Measurements from ENCODE around the gene HS6ST3.

Gene HS6ST3

DNA sequence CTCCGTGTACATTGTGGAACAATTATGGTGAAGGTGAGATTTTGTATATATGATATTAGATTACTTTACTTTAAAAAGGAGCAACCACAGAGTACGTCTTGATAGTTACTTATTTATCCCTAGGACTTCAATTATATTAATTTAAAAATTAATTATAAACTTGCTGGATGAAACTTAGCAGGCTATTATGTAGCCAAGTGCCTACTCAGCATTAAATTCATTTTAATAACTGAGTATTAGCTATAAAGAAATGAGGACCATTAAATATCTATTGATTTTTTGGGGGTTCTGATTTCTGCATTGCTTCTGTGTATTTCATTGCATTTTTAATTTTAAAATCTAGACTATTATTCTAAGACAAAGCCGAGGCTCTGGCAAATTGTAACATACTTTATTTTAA is 109.4 kb downstream of the HS6ST3 start:
- DNase-seq (ENCODE audit: low spot score), result no peak

DNA sequence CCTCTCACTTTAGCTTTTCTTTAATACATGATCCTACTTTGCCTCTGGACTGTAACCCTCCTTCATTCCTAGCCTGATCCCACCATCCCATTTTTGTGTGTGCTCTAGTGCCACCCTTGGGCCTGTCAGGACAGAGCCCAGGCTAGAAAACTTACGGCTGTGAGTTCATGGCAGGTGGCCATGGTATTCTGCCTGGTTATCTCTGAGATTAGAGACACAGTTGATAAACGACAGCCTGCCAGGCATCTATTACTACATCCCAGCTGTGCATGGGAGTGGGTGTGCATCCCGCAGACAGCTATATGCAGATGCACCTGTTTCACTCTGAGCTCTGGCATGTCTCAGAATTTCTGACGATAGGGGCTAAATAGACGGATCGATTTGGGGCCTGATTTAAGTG is 110.9 kb downstream of the HS6ST3 start:
- DNase-seq (ENCODE audit: low spot score), result no peak

DNA sequence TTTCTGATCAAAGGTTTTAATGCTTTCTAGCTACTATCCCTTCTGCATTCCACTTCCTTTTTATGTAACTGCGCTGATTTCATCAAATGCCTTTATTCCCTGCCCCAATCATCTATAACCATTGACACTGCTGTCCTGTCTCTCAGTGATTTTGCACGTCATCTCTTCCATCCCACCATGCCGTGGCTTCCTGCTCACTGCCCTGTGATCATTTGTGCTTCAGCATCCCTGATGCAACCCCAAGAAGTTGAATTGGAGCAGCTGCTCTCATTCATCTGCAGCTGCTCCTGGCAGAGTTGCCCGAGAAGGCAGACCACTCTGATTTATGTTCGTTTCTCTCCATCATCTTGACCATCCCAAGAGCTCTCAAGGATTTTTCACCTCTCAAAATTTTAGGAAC is 112.4 kb downstream of the HS6ST3 start:
- DNase-seq (ENCODE audit: low spot score), result no peak

DNA sequence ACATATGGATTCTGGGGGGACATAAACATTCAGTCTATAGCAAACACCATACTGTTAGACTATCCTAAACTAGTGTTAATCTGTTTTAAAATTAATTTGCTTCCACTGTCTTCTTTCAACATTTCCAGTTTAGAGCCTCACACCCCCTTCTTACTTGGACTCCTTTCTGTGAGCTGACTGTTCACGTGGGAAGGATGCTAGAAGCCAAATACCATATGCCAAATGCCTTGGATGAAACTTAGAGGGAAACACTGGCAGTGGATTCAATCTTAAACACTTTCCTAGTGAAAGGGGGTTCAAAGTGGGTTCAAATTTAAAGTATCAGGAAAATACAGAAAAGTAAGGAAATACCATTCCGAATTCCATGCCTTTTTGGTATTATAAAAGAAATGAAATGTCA is 113.6 kb downstream of the HS6ST3 start:
- no peak for DNase-seq (ENCODE audit: low spot score)

DNA sequence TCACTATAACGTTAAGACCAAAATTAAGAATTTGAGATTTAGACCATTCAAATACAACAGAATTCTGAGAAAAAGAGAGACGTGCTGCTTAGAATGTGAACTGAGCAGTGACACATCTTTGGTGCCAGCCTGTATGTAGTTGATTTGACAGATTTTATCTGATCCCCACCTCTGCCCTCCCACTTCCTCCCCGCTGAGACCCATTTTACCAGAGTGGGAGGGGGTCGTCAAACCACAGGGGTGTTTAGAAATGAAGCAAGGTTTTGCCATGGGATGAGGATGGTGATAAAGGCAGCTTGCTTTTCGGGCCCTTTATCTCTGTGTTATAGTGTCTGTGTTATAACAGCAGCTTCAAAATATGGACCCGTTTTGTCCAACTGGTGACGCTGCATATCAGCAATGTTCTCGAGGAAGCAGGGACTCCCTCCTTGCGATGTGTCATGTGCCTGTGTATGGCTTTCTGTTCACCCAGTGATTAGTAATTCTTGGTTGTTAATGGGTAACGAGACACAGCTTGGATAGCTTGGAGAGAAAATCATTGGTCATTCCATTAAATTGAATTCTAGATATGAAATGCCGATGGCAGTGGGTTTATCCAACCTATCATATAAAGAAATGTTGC is 125.0 kb downstream of the HS6ST3 start:
- DNase-seq (ENCODE audit: low spot score), result no peak

DNA sequence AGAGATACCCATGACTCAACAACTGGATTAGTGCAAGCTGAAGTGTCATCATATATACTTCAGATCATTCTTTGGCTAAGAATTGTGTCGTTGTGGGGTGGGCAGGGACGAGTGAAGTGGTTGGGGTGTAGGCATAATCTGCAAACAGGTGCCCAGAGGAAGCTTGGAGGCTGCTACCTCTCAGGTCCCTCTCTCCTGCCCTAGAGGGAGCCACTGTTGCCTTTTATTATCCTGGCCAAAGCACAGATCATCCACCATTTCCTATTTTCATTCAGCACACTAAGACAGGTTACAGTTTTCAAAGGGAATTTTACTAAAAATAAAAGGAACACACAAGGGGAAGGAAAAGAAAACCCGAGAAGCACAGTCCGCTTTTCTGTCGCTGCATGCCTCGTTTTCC is 126.6 kb downstream of the HS6ST3 start:
- DNase-seq (ENCODE audit: low spot score), result no peak

DNA sequence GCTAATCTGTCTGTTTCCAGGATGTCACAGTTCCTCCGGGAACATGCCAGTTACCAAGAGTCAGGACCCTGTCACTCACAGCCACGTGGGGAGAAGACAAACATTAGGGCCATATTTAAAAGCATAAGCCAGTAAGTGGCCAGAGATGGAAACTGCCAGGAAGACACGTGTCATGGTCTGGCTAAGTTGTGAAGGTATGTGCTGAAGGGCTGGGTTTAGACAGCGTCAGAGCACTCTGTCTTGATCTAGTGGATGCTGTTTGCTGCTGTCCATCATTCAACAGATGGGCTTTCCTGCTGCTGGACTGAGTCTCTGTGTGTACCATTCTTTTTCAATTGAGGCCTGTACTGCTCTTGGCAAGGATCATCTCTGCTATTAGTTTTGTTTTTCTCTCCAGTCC is 128.6 kb downstream of the HS6ST3 start:
- no peak for DNase-seq (ENCODE audit: low spot score)

DNA sequence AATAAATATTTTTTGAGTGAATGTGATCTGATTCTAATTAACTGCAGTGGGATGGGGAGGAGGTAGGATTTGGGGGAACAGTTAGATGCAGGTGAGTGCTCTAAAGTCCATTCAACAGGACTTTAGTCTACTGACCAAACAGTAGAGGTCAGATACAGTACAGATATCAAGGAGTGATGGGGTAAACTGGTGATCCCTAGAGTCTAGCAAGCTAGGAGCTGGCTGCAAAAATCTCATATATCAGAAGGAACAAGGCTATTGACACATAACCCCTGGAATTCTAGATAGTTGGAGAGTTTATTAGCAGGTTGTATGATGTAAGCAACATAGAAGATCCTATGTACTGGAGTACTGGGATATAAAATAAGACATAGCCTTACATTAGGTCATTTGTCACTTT is 131.6 kb downstream of the HS6ST3 start:
- DNase-seq (ENCODE audit: low spot score), result no peak

DNA sequence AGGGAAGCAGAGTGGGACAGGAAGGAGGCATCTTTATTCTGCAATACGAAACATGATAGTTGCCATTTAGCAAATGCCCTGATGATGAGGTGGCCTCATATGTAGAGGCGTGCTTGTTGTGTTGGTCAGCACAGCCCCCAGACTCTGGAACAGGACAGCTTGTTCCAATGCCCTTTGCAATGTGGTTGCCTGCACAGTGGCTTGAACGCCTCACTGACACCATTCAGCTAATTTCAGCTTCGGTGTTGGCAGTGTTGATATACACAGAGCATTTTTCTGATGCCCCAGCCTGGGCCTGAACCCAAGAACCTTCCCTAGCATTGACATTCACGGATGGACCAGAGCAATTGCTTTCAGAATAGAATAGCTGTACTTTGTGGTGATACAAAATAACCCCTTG is 133.3 kb downstream of the HS6ST3 start:
- DNase-seq (ENCODE audit: low spot score), result no peak

DNA sequence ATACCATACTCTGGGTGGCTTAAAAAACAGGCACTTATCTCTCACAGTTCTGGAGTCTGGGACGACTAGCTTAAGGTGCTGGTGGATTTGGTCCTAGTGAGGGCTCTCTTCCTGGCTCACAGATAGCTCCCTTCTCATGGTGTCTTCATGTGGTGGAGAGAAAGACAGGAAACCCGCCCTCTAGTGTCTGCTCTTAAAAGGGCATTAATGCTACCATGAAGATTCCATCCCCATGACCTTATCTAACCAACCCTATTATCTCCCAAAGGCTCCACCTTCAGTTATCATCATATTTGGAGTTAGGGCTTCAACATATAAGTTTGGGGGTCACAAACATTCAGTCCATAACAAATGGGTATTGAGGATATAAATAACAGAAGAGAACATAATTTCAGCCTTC is 139.4 kb downstream of the HS6ST3 start:
- DNase-seq (ENCODE audit: low spot score), result no peak

DNA sequence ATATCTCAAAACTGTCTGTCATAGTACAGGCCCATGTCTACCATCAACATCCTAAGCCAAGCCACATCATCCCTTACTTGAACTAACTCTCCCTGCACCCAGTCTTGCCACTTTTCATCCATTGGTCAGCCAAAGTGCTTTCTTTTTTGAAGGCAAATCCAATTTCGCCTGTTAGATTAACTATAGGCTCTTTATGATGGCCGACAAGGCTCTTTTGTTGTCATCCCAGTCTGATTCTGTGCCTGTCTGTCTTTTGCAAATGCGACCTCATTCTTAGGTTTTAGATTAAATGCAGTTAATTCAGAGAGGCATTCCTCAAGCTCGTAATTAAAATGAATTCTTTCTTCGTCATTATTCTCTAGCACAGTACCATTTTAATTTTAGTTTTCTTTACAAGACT is 148.3 kb downstream of the HS6ST3 start:
- DNase-seq (ENCODE audit: low spot score), result no peak

DNA sequence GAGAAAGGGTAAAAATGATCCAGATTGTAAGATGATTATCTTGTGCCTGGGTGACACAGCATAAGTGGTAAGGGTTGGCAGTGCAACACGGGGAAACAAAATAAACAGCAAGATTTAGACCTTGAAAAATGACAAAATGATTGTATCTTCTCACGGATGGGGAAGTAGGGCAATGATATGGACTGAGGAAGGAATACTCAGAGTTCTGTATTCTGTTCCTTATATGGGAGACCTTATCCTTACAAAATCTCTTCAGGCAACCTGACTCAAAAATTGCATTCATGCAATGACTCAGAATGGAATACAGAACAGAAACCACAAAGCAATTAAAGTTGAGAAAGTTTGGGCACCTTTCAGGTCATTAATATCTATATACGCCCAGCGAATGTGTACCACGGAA is 149.0 kb downstream of the HS6ST3 start:
- DNase-seq (ENCODE audit: low spot score), result no peak

DNA sequence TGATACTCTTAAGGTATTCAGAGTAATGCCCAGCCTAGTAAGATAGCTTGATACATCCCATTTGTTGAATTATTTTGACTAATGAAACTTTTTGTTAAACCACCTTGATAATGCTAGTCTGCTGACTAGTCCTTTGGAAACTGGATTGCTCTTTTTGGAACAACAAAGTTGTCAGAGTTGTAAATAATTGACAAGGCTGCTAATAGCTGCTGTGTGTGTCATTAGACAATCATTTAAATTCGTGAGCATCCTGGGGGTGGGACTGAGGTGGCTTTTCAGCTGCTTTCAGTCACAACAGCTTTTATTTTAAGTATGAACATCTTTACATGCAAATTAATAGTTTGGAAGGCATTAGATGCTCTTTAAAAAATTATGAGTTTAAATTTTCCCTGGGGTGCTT is 153.5 kb downstream of the HS6ST3 start:
- DNase-seq (ENCODE audit: low spot score), result no peak

DNA sequence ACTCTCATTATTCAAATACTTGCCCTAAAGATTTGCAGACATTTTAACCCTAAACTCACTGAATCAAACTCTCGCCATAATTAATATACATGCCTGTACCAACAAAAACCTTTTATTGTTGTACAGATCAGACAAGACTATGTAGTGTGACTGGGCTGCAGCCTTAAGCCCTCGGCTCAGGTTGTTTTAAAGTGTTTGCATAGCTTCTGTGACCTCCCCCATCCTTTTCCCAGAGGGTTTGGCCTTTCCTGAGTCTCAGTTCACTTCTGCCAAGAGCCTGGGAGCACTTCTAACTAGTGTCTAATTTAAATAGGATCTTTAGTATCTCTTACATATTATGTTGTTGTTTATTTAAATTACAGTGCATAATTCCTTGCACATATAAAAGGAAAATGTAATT is 158.2 kb downstream of the HS6ST3 start:
- DNase-seq (ENCODE audit: low spot score), result no peak

DNA sequence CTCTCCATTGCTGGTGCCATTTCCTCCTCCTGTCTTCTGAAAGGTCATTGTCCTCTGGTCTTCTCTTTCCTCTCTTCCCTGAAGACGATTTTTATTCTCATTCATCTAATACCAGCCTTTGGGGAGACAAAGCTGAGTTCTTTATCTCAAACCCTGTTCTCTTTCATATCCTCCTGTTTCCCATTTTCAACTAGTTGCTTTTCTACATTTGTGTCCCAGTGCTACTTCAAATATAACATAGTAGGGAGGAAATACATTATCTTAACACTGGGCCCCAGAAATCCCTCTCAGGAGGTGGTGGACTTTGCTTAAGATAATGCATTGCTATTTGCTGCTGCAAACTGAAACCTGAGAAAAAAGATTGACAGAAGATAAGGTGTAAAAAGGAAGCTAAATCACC is 159.1 kb downstream of the HS6ST3 start:
- DNase-seq (ENCODE audit: low spot score), result no peak

DNA sequence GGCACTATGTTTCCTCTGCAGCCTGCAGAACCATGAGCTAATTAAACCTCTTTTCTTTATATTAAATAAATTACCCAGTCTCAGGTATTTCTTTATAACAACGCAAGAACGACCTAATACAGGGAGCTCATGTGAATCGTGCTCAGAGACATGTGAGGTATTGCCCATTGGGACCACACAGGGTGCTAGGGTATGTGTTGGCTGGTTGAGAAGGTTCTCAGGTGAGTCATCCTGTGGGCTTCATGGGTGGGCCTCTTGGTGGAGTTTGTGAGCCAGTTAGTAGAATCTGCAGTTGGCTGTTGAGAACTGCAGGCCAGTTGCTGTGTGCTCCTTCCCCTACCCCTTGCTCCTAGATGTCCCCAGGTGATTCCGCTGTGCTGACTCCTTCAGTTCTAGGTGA is 163.0 kb downstream of the HS6ST3 start:
- DNase-seq (ENCODE audit: low spot score), result no peak

DNA sequence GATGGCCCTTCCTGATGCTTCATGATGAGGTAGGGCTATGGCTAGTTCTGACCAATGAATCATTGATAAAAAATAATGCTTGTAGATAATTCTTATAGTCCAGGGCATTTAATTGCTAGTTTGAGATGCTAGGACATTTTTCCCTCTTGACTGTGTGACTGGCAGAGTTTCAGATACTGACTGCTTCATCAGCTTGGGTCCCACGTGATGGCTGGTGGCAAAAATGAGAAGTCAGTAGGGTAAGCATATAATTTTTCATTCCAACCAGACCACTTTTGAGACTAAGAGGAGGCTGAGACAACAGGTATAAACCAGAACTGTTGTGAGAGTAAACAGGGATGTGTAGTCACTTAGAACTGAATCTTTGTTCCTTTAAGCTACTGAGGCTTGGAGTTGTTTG is 183.3 kb downstream of the HS6ST3 start:
- DNase-seq (ENCODE audit: low spot score), result no peak

DNA sequence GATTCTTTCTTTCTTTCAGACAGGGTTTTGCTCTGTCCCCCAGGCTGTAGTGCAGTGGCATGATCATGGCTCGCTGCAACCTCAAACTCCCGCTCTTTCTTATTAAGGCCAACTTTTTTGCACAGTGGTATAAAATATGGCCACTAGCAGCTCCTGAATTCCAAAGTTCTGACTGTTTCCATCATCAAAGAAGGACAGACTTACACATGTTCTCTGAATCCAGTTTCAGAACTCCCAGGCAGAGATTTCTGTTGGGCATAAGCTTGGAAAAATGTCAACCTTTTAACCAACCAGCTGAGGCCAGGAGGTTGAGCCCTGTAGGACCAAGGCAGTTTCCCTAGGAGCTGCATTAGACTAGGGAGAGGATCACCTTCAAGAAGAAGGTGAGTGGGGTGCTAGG is 184.1 kb downstream of the HS6ST3 start:
- DNase-seq (ENCODE audit: low spot score), result no peak

DNA sequence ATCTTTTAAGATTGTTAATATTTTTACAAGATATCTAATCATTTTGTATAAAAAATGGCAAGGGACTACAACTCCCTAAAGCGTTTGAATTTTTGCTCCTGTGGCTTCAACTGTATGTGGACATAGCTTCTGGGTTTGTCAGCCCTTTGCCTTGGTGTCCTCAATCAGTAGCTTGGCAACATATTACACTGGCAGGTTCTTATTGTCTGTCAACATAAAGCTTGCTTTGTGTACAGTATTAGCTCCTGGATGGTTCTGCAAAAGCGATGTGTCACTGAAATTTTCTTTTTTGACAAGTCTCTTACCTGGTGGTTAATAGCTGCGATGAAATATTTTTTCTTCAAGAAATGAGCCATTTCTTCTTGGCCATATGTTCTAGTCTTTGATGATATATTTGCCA is 190.0 kb downstream of the HS6ST3 start:
- no peak for DNase-seq (ENCODE audit: low spot score)

DNA sequence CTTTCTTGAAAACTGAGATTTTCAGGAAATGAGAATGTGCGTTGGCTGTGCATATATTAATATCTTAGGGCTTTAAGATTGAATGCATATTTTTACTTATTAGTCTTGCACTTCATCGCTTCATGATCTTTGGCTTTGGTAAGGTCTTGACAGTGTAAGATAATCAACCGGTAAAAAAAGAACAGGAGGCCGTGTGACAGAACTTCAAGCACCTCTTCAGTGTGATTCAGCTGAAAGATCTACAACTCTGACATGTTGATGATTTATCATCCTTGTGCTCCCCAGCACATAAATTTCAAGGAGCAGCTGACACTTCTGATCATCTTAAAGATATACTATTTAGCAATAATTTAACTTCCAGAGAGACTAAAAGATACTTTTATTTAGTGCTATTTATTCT is 195.1 kb downstream of the HS6ST3 start:
- DNase-seq (ENCODE audit: low spot score), result no peak

DNA sequence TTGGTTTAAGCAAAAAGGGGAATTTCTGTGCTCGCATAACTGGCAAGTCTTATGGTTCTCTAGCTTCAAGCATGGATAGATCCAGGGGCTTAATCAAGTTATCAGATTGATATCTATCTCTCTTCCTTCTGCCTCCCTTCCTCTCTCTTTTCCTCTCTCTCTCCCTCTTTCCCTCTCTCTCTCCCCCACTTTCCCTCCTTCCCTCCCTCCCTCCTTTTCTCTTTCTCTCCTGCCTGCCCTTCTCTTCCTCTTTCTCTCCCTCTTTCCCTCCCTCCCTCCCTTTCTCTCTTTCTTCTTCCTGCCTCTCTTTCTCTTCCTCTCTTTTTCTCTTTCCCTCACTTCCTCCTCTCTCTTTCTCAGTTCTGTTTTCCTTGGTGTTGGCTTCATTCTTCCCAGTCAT is 195.8 kb downstream of the HS6ST3 start:
- DNase-seq (ENCODE audit: low spot score), result no peak

DNA sequence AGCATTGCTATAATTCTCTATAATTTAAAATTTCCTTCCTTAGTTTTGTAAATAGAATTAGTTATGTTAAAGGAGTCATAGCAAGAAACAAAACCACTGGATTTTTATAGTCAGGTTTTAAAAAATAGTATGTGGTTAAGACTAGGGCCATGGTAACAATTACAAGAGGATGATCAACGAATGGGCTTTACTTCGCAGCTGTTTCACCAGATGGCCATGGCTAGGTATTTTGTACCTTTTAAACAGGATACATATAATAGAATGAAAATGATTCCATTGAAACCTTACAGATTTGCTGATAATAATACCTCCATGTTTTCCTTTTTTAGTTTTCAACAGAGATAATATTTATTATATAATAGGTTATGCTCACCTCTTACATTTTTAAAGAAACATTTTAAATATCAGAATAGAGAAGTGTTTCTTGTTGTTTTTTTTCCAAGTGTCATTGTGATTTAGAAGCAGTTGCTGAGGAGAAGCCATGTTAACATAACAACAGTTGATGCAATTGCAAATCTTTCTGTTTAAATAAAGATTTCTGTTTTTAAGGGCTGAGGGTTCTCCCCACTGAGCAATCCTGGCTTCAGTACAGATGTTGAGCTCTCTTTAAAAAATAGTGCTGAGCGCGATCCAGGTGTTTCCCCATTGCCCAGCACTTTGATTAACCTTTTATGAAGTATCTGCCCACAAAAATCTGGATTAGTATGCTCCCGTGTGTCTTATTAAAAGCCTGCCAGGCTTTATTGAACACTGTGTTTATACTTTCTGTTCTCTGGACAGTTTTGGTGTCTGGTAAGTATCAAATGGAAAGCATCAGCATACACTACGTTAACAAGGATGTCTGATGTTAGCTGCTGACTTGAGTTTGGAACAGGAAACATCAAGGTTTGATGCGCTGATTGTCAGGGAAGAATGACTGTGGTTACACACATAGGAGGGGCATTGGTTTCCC is 205.3 kb downstream of the HS6ST3 start:
- DNase-seq (ENCODE audit: low spot score), result no peak

DNA sequence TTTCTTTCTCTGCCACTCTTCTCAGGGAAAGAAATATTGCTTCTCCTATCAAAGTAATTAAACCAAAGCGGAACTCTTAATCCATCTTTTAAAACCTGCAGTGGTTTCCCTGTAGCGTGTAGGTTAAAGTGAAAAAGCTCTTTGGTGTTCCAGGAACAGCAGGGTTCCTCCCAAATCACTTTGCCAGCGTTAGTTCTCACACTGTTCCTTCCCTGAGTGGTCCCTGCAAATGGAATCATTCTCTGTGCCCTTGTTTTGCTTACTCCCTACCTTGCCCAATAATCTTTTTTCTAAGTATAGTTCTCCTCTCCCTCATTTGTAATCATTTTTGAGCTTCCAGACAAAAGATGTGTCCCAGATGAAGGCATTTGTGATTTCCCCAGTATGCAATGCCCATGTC is 207.5 kb downstream of the HS6ST3 start:
- DNase-seq (ENCODE audit: low spot score), result no peak

DNA sequence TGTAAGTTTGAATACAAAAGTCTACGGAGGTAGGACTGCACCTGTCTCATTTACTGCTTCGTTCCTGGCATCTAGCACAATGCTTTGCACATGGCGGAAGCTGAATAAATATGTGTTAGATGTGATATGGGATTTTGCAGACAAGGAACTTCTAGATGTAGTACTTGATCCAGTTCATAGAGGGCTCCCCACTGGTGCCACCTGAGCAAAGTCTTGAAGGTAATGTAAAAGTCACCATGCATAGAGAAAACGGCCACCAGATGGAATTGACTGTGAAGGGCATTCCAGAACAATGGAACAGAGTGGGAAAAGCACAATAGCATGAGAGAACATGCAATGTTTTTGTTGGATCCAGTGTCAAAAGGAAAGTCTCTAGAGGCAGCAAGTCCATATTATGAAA is 209.3 kb downstream of the HS6ST3 start:
- DNase-seq (ENCODE audit: low spot score), result no peak
